MG63 (cell line): Measurements from ENCODE around the gene DYNC1H1. TPM values are rescaled to one million over a fixed set of nuclear protein-coding genes. Genes with fewer than 3 reads are reported as not detected.

ENCODE experiments used
- DNase-seq: peaks from one replicate; pipeline ENCODE4 v3.0.0-alpha.2; 2020
- H3K27me3 ChIP-seq: fragments of 250-450 bp; sonication (Bioruptor Pico); 2 replicates; pipeline ENCODE4 v1.5.1; 2020; ENCODE audit warnings: mild to moderate bottlenecking, moderate library complexity
- H3K36me3 ChIP-seq: fragments of 250-450 bp; sonication (Bioruptor Pico); 2 replicates; pipeline ENCODE4 v1.5.1; 2020; ENCODE audit warnings: mild to moderate bottlenecking, moderate library complexity
- H3K4me3 ChIP-seq: fragments of 250-450 bp; sonication (Bioruptor Pico); 2 replicates; pipeline ENCODE4 v1.5.1; 2020; ENCODE audit warnings: mild to moderate bottlenecking, moderate library complexity
- H3K9me3 ChIP-seq: fragments of 250-450 bp; sonication (Bioruptor Pico); 2 replicates; pipeline ENCODE4 v1.5.1; 2020; ENCODE audit warnings: mild to moderate bottlenecking, moderate library complexity
- total RNA-seq: library from RNA; depleted of rRNA; stranded (reverse); fragments of >200 nt; shearing (Covaris generic); gene quantifications from 2 replicates; pipeline ENCODE4 v1.2.3, GENCODE V29; 2014; ENCODE audit warnings: low replicate concordance; rRNA removed

Gene DYNC1H1
- 108 and 146 TPM in 2 replicates for total RNA-seq

DNA sequence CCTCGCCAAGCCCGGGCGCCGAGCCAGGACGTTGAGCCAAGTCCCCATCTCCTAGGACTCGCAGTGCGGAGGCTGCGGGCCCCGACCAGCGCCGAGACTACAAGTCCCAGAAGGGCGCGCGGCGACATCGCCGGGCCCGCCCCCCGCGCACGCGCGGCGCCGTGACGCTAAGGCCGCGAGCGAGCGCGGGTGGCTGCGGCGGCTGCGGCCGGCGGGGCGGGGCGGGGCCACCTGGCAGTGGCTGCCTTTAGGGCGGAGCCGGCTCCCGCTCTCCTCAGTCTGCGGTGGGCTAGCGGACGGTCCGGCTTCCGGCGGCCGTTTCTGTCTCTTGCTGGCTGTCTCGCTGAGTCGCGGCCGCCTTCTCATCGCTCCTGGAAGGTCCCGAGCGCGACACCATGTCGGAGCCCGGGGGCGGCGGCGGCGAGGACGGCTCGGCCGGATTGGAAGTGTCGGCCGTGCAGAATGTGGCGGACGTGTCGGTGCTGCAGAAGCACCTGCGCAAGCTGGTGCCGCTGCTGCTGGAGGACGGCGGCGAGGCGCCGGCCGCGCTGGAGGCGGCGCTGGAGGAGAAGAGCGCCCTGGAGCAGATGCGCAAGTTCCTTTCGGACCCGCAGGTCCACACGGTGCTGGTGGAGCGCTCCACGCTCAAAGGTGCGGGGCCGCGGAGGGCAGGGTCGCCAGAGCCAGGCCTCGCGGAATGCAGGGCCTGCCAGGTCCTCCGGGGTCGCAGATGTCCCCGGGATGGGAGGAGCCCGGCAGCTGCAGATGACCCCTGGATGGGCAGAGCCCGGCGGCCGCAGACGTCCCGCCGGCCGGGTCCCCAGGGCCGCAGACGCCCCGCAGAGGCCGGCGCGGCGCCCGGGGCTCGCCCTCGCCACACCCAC lies at the start of gene DYNC1H1:
DYNC1H1 (plus strand) TSS at position 277 of the 884 bp plus-strand sequence; CDS start at position 396, 119 bp downstream.
- peak within 1 kb of the TSS; percentile 90 for H3K4me3 ChIP-seq
- no peaks in the 10 kb centered on the region for H3K9me3 ChIP-seq
- H3K36me3 ChIP-seq: peaks cover 16% of the 10 kb centered on the region
- DNase-seq: peak; percentile 93
- no peaks in the 10 kb centered on the region for H3K27me3 ChIP-seq

- H3K36me3 ChIP-seq: no peaks in the 10 kb centered on the region; the same call in 1 of the 2 replicates
- H3K4me3 ChIP-seq: no peak overlapping the region
- DNase-seq: no peak
These were observed 48.2 kb upstream of the DYNC1H1 start for GRCh38 chr14:101915871-101916815.

DNA sequence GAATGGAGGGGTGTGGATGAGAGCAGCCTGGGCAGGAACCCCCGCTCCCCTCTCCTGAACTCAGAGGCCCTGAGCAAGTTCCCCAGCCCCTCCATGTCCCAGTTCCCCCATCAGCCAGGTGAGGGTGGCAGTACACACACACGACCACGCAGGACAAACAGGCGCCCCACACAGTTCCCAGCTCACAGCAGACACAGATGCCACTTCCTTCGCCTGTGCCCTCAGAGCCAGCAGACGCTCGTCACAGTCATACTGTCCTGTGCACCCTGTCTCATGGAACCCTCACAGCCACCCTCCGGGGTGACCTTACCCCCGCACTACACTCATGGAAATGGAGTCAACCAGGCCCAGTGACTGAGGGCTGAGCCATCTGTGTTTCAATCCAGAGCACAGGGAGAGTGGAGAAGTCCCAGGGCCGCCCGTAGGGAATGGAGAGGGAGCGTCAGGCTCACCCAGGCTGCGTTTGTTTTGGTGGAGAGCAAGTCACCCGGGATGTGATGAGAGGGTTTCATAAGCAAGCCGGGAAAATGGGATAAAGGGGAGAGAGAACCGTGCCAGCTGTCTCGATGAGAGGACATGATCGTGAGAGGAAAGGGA lies 47.5 kb upstream of the DYNC1H1 start:
- H3K9me3 ChIP-seq: no peaks in the 10 kb centered on the region
- DNase-seq: no peak
- H3K4me3 ChIP-seq: no peak overlapping the region

More at GRCh38 chr14:101915871-101916815, 48.2 kb upstream of the DYNC1H1 start:
- Histone ChIP-seq H3K9me3 (no peaks in the 10 kb centered on the region), H3K27me3 (no peaks in the 10 kb centered on the region)

DNA sequence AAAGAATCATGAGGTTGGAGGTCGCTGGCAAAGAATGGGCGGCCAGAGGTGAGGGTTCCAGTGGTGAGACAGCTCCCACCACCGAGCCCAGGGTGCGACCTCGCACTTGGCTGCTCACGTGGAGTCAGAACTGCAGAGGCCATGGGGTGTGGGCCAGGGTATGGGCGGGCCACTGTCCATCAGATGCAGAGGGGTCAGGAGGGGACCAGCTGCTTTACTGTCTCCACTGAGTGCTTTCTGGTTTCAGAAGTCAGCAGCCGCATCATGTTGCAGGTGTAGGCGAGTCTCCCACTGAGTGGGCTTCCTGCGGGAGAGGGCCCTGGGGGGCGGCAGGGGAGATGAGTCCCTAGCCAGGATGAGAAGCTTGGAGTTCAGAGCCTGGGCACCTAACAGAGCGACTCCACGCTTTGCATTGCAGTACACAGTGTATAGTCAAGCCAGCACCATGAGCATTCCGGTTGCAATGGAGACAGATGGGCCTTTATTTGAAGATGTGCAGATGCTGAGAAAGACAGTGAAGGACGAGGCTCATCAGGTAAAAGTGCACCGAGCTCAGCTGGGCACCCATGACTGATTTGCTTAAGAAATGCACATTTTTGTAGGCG lies 46.9 kb upstream of the DYNC1H1 start:
- Histone ChIP-seq H3K4me3 (no peak overlapping the region), H3K36me3 (no peaks in the 10 kb centered on the region; the same call in 1 of the 2 replicates), H3K27me3 (no peaks in the 10 kb centered on the region), H3K9me3 (no peaks in the 10 kb centered on the region)
- no peak for DNase-seq

More for the DNA sequence above, 47.5 kb upstream of the DYNC1H1 start:
- H3K36me3 ChIP-seq: no peaks in the 10 kb centered on the region; the same call in 1 of the 2 replicates
- no peaks in the 10 kb centered on the region for H3K27me3 ChIP-seq

GRCh38 chr14:101918065-101918989 lies 46.0 kb upstream of the DYNC1H1 start:
- Histone ChIP-seq H3K9me3 (no peaks in the 10 kb centered on the region), H3K27me3 (no peaks in the 10 kb centered on the region), H3K36me3 (no peaks in the 10 kb centered on the region), H3K4me3 (no peak overlapping the region)
- no peak for DNase-seq

- no peaks in the 10 kb centered on the region for H3K36me3 ChIP-seq
- no peak overlapping the region for H3K4me3 ChIP-seq
- DNase-seq: no peak
- H3K27me3 ChIP-seq: no peaks in the 10 kb centered on the region
- H3K9me3 ChIP-seq: no peaks in the 10 kb centered on the region
These were observed 44.1 kb upstream of the DYNC1H1 start for GRCh38 chr14:101920271-101920670.

DNA sequence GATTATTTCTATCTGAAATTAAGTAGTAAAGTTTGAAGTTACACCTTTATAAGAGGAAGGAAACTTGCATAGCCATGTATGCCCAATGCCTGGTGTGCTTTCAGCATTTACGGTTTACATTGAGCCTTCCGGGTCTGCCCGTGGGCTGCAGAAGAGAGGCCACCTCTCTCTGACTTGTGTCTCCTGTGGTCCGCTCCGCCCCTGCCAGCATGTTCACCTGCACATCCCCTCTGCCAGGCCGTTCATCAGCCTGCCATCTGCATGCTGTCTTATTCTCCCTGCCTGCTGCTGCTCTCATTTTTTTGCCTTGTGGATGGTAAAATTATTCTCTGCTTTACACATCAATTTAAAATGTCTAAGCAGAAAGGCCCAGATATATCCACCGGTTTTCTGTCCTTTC lies 41.5 kb upstream of the DYNC1H1 start:
- Histone ChIP-seq H3K27me3 (no peaks in the 10 kb centered on the region), H3K36me3 (no peaks in the 10 kb centered on the region), H3K4me3 (no peak overlapping the region), H3K9me3 (no peaks in the 10 kb centered on the region)
- DNase-seq: no peak

DNA sequence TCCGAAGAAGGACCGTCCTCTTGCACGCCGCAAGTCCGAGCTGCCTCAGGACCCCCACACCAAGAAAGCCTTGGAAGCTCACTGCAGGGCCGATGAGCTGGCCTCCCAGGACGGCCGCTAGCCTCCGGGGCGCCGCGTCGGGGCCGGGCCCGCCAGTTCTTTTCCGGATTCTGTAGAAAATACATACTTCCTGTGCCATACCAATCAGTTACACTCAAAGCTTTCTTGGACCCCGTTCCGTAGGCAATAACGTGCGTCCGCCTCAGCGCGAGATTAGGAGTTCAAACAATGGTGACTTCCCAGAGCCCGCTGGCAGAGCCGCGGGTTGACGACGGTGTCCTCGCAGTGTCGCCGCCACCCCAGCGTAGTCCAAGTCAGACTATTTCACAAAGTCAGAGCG lies 39.2 kb upstream of the DYNC1H1 start:
- H3K36me3 ChIP-seq: no peaks in the 10 kb centered on the region
- H3K27me3 ChIP-seq: no peaks in the 10 kb centered on the region
- H3K9me3 ChIP-seq: no peaks in the 10 kb centered on the region
- no peak for DNase-seq
- no peak overlapping the region for H3K4me3 ChIP-seq

DNA sequence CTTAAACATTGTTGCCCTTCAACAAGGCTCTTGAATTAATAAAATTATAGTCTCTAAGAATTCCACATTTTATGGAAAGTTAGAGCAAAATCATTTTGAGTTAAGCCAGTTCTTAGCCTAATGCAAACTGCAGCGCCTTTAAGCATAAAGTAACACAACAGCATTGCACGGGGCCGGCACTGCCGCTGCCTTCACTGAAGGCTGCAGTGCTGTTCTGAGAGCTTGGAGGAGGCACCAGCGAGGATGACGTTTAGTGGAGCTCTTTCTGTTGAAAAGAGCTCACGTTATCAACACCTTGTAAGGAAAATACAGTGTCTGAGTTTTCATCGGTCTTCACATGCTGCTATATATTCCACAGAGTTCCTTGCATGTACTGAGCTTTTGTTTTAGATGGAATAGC lies 38.3 kb upstream of the DYNC1H1 start:
- Histone ChIP-seq H3K36me3 (no peaks in the 10 kb centered on the region), H3K9me3 (no peaks in the 10 kb centered on the region)
- no peak for DNase-seq

GRCh38 chr14:101926620-101927019 lies 37.8 kb upstream of the DYNC1H1 start:
- no peak for DNase-seq
- Histone ChIP-seq H3K27me3 (no peaks in the 10 kb centered on the region), H3K36me3 (no peaks in the 10 kb centered on the region), H3K4me3 (no peak overlapping the region), H3K9me3 (no peaks in the 10 kb centered on the region)

More for the DNA sequence above, 38.3 kb upstream of the DYNC1H1 start:
- Histone ChIP-seq H3K4me3 (no peak overlapping the region), H3K27me3 (no peaks in the 10 kb centered on the region)

DNA sequence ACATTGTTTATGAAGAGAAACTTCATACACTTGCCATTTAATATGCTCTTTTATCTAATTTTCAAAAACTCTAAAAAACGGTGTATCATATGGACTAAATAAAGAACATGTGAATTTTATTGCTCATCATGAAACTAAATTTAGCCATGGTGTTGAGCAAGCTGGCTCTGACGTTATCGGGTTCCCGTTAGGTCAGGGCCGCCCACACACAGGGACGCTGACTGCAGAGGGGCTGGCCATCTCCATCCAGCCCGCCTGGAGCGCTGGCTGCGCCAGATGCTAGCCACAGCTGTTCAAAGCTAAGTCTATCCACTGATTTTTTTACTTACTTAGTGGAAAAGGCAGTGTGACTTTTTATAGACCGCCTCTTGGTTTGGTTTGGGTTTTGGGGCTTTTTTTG lies 36.5 kb upstream of the DYNC1H1 start:
- H3K4me3 ChIP-seq: no peak overlapping the region
- H3K36me3 ChIP-seq: no peaks in the 10 kb centered on the region
- H3K27me3 ChIP-seq: no peaks in the 10 kb centered on the region
- peak; percentile 11 for DNase-seq
- no peaks in the 10 kb centered on the region for H3K9me3 ChIP-seq

DNA sequence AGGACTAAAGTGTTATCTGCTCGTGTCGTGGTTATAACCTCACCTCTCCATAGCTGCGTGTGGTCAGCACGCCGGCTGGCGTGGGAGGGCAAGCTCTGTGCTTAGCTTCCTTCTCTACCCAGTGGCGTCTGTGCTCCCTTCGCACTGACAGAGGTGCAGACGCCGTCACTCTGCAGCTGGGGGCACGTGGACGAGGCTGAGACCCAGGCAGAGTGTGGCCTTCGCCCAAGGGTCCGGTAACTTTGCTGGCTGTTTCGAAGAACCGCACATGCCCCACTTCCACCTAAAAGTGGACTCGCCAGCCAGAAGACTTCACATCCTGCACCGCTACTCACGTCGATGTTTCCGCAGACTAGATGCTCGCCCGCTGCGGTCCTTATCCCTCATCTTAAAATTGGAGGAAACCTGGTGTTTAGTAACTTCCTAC lies 35.9 kb upstream of the DYNC1H1 start:
- no peaks in the 10 kb centered on the region for H3K36me3 ChIP-seq
- no peak overlapping the region for H3K4me3 ChIP-seq
- no peaks in the 10 kb centered on the region for H3K9me3 ChIP-seq
- no peak for DNase-seq
- H3K27me3 ChIP-seq: no peaks in the 10 kb centered on the region

DNA sequence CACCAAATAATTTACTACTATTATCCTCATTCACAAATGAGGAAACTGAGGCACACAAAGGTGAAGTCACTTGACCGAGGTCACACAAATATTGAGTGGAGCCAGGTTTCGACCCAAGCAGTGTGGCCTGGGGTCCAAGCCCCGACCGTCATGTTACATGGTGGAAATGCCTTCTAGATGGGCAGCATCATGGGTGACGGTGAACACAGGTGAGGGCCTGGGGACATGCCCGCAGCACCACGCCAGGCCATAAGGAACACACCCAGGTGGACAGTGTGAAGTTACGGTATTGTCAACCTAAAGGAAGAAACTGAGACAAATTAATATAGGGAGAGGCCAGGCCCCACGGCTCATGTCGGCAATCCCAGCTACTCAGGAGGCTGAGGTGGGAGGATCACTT lies 35.3 kb upstream of the DYNC1H1 start:
- Histone ChIP-seq H3K27me3 (no peaks in the 10 kb centered on the region), H3K36me3 (no peaks in the 10 kb centered on the region), H3K4me3 (no peak overlapping the region), H3K9me3 (no peaks in the 10 kb centered on the region)
- DNase-seq: no peak

DNA sequence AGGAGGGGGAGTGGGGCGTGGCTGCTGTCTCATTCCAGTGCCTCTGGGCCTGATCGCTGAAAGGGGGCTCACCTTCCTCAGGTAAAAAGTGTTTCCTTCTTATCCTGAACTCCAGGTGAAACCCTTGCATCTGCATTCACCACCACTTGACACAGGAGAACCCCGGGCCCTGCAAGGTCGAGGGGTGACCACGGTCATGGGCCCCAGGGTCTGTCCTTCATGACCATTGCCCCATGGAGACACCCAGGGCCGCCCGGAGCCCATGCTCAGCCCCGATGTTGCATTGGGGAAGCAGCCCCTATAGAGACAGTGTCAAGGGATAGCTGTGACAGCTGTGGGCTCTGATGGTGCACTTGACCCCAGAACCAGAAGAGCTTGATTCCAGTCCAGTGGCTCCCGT lies 34.4 kb upstream of the DYNC1H1 start:
- no peak for DNase-seq
- no peak overlapping the region for H3K4me3 ChIP-seq

GRCh38 chr14:101932673-101933072 lies 31.7 kb upstream of the DYNC1H1 start:
- Histone ChIP-seq H3K4me3 (no peak overlapping the region), H3K27me3 (no peaks in the 10 kb centered on the region), H3K9me3 (no peaks in the 10 kb centered on the region), H3K36me3 (no peaks in the 10 kb centered on the region)
- no peak for DNase-seq

More for the DNA sequence above, 34.4 kb upstream of the DYNC1H1 start:
- H3K36me3 ChIP-seq: no peaks in the 10 kb centered on the region
- H3K9me3 ChIP-seq: no peaks in the 10 kb centered on the region
- no peaks in the 10 kb centered on the region for H3K27me3 ChIP-seq
